Activated CD4-positive, alpha-beta T cell treated with anti-CD3 and anti-CD28 coated beads, Interleukin-2, amount 10 ng/mL, durations not matched to agents 7 days and 5 days (primary cell): ENCODE data around the gene TRNT1. TPM values are rescaled to one million over a fixed set of nuclear protein-coding genes. Genes with fewer than 3 reads are reported as not detected.

Experiments
- CTCF ChIA-PET: fragments of 350-600 bp; sonication (Branson Sonifier 250); formaldehyde crosslinking; loops from one replicate; lab custom pipeline; 2021; ENCODE audit warnings: antibody characterized with exemption; lab: Charles Lee
- POLR2A ChIA-PET: fragments of 350-600 bp; sonication (Branson Sonifier 250); formaldehyde crosslinking; loops from one replicate; lab custom pipeline; 2021; ENCODE audit warnings: antibody characterized with exemption; lab: Charles Lee
- DNase-seq: peaks from one replicate; pipeline ENCODE4 v3.0.0-alpha.2; 2020
- H3K27ac Mint-ChIP-seq: one replicate; pipeline ENCODE4 v1.8.0; 2021; ENCODE audit warnings: mild to moderate bottlenecking, moderate library complexity, mixed read lengths
- H3K27me3 Mint-ChIP-seq: one replicate; pipeline ENCODE4 v1.8.0; 2021; ENCODE audit warnings: mixed read lengths
- H3K36me3 Mint-ChIP-seq: one replicate; pipeline ENCODE4 v1.8.0; 2021; ENCODE audit warnings: low read depth, mixed read lengths
- H3K4me1 Mint-ChIP-seq: one replicate; pipeline ENCODE4 v1.8.0; 2021; ENCODE audit warnings: mixed read lengths
- H3K4me3 Mint-ChIP-seq: one replicate; pipeline ENCODE4 v1.8.0; 2021; ENCODE audit warnings: mild to moderate bottlenecking, moderate library complexity, mixed read lengths
- H3K9me3 Mint-ChIP-seq: one replicate; pipeline ENCODE4 v1.8.0; 2021; ENCODE audit warnings: mixed read lengths
- total RNA-seq, 2 experiments: library from RNA; stranded (reverse); gene quantifications; one replicate each; pipeline ENCODE4 v1.2.3, GENCODE V29; 2021

Gene TRNT1
- total RNA-seq, 2 experiments from 2014 or later = 37.5 to 40.9 TPM

- Mint-ChIP-seq H3K4me1 (peaks cover 30% of the 10 kb centered on the region), H3K27ac (peak overlapping the region; percentile 83), H3K36me3 (no peaks in the 10 kb centered on the region), H3K9me3 (no peaks in the 10 kb centered on the region), H3K4me3 (peak overlapping the region; percentile 40), H3K27me3 (no peaks in the 10 kb centered on the region)
- ChIA-PET POLR2A (no interaction called here), CTCF (interaction anchor here (0.7 to 1.2 kb wide), 2 partner anchors 19 to 1862 kb away, joined by 4 read pairs; no protein-coding TSS in a partner anchor)
- DNase-seq = no peak
These were observed 65.5 kb downstream of the TRNT1 start for GRCh38 chr3:3192286-3192675.

GRCh38 chr3:3194861-3195260, 68.1 kb downstream of the TRNT1 start:
- Mint-ChIP-seq H3K36me3 (no peaks in the 10 kb centered on the region), H3K4me3 (no peak overlapping the region), H3K4me1 (peaks cover 25% of the 10 kb centered on the region), H3K27ac (no peak overlapping the region), H3K9me3 (no peaks in the 10 kb centered on the region), H3K27me3 (peaks cover 1% of the 10 kb centered on the region)
- ChIA-PET POLR2A (no interaction called here), CTCF (no interaction called here)
- DNase-seq = no peak

- Mint-ChIP-seq H3K27ac (no peak overlapping the region), H3K4me1 (peaks cover 23% of the 10 kb centered on the region), H3K36me3 (no peaks in the 10 kb centered on the region), H3K9me3 (no peaks in the 10 kb centered on the region), H3K27me3 (peaks cover 1% of the 10 kb centered on the region), H3K4me3 (no peak overlapping the region)
- ChIA-PET POLR2A (no interaction called here), CTCF (interaction anchor here (0.5 kb wide), 1 partner anchor 17 kb away, joined by 3 read pairs; the partner anchor contains the start of gene CRBN)
- no peak for DNase-seq
These were observed 69.6 kb downstream of the TRNT1 start for GRCh38 chr3:3196148-3196861.

Other genes with a start within 250 kb of the TRNT1 start
- not detected for gene IL5RA, start 16.6 kb upstream of the TRNT1 start, total RNA-seq
- gene CRBN, start 52.8 kb downstream of the TRNT1 start, total RNA-seq = 10 to 100 TPM; 69.7 to 76.2 TPM